Measurements from ENCODE around the gene ICA1. TPM values are rescaled to one million over a fixed set of nuclear protein-coding genes. Genes with fewer than 3 reads are reported as not detected.

ICA1 gene
- total RNA-seq, 1 donor from 2014 or later, result 13.1 TPM

DNA sequence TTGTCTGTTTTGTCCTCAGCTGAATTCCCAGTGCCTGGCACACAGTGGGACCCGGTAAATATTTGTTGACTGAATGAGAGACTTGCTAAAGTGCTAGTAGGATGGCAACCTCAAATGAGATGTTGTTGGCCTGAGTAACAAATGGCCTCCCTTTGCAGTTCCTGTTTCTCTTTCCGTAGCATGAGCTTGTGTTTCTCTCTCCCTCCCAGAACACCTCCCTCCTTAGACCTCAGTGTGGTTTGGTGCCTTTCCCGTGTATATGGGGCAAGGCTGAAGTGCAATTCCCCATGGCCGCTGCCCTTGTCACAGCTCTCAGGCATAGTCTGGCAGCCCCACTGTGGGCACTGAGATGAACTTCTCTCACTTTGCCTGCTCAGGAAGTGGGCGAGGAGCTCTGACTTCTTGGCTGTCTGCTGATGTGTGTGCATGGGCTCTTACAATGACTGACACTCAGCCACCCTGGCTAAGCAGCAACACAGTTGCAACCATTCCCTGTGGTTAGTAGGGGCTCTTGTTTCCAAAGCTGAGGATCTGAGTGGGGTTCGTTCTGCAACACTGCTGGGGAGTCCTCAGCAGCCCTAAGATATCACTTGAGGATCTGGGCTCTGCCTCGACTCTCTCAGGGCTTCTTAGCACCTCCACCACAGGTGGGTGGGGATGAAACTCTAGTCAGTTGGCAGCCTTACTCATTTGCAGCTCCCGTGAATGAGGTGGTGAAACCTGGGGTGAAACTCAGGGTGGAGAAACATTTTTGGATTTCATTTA is 136.1 kb downstream of the ICA1 start:
- no peak for DNase-seq (ENCODE audit: low spot score)
- no peaks in the 10 kb centered on the region for H4K20me1 ChIP-seq (ENCODE audit: low read depth)
- Mint-ChIP-seq H3K36me3 (no peaks in the 10 kb centered on the region), H3K9me3 (no peaks in the 10 kb centered on the region), H3K4me3 (no peak overlapping the region), H3K27ac (no peak overlapping the region), H3K27me3 (ENCODE audit: insufficient read depth, low read depth) (peaks cover 8% of the 10 kb centered on the region), H3K4me1 (no peaks in the 10 kb centered on the region)
- no peak overlapping the region for H2AFZ ChIP-seq (replicated peaks)
- TF ChIP-seq EZH2 (IDR thresholded peaks at IDR 0.05), result no peak
- TF ChIP-seq, protein P1, sequence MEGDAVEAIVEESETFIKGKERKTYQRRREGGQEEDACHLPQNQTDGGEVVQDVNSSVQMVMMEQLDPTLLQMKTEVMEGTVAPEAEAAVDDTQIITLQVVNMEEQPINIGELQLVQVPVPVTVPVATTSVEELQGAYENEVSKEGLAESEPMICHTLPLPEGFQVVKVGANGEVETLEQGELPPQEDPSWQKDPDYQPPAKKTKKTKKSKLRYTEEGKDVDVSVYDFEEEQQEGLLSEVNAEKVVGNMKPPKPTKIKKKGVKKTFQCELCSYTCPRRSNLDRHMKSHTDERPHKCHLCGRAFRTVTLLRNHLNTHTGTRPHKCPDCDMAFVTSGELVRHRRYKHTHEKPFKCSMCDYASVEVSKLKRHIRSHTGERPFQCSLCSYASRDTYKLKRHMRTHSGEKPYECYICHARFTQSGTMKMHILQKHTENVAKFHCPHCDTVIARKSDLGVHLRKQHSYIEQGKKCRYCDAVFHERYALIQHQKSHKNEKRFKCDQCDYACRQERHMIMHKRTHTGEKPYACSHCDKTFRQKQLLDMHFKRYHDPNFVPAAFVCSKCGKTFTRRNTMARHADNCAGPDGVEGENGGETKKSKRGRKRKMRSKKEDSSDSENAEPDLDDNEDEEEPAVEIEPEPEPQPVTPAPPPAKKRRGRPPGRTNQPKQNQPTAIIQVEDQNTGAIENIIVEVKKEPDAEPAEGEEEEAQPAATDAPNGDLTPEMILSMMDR (IDR thresholded peaks at IDR 0.05), result no peak
- TF ChIP-seq EZH2phosphoT487 (IDR thresholded peaks at IDR 0.05), result no peak
- no peaks in the 10 kb centered on the region for H3F3A ChIP-seq (ENCODE audit: low read depth)
- no peaks in the 10 kb centered on the region for H3K36me3 ChIP-seq
- H3K27ac ChIP-seq, result no peak overlapping the region
- H3K4me3 ChIP-seq, result no peak overlapping the region
- no peaks in the 10 kb centered on the region for H3K27me3 ChIP-seq
- no peaks in the 10 kb centered on the region for H3K9me3 ChIP-seq (ENCODE audit: low read depth)
- H3K4me2 ChIP-seq, result no peak overlapping the region
- no peak overlapping the region for H3K9ac ChIP-seq
- H3K4me1 ChIP-seq, result no peaks in the 10 kb centered on the region
- H3K79me2 ChIP-seq (ENCODE audit: low read depth), result no peaks in the 10 kb centered on the region

DNA sequence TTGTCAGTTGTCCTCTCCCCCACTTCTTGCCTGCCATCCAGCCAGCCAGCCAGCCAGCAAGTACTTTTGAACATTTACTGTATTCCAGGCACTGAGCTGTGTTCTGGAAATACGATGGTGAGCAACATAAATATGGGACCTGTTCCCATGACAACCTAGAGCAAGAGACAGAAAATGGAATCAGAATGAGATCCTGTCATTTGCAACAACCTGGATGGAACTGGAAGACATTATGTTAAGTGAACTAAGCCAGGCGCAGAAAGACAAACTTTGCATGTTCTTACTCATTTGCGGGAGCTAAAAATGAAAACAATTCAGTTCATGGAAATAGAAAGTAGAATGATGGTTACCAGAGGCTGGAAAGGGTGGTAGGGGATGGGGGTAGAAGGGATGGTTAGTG is 140.7 kb downstream of the ICA1 start:
- Mint-ChIP-seq H3K27ac (no peak overlapping the region), H3K4me3 (no peak overlapping the region), H3K36me3 (no peaks in the 10 kb centered on the region), H3K9me3 (no peaks in the 10 kb centered on the region), H3K4me1 (no peaks in the 10 kb centered on the region), H3K27me3 (ENCODE audit: insufficient read depth, low read depth) (peaks cover 8% of the 10 kb centered on the region)
- Histone ChIP-seq H3K27me3 (no peaks in the 10 kb centered on the region), H2AFZ (replicated peaks) (no peak overlapping the region), H3K36me3 (no peaks in the 10 kb centered on the region), H3K9ac (no peak overlapping the region), H3K27ac (no peak overlapping the region), H3K9me3 (ENCODE audit: low read depth) (no peaks in the 10 kb centered on the region), H3F3A (ENCODE audit: low read depth) (no peaks in the 10 kb centered on the region), H3K4me2 (no peak overlapping the region), H3K79me2 (ENCODE audit: low read depth) (no peaks in the 10 kb centered on the region), H4K20me1 (ENCODE audit: low read depth) (no peaks in the 10 kb centered on the region), H3K4me1 (no peaks in the 10 kb centered on the region), H3K4me3 (no peak overlapping the region)
- no peak for DNase-seq (ENCODE audit: low spot score)
- TF ChIP-seq, protein P1 (IDR thresholded peaks at IDR 0.05), result no peak
- TF ChIP-seq EZH2 (IDR thresholded peaks at IDR 0.05) (no peak), EZH2phosphoT487 (IDR thresholded peaks at IDR 0.05) (no peak)

DNA sequence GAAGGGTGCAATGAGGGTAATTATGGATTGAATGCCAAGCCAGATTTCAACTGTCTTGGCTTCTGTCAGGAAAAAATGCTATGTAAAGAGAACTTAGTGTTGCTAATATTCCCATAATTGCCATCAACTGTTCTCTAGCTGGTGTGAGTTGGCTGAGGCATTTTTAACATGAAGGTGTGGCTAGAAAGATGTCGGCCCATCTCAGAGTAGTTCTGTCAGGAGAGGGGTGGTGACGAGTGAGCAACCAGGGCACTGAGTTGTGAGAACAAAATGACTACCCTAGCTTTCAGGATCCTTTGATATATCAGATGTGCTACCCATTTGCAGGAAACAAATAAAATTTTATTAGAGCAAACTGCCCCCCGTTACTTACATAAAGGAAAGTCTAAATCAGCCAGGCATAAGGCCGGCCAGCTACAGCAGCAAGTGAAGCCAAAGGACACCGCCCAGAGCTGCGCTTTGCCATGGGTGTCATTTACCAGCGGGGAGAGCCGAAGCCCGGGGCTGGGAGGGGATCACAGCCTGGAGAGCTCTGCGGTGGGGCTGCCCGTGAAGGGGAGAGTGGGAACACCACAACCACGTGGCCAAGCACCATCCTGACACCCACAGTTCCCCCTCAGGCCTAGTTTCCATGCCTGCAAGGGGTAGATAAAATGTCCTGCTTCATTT is 141.4 kb downstream of the ICA1 start:
- H3K79me2 ChIP-seq (ENCODE audit: low read depth), result no peaks in the 10 kb centered on the region
- no peak overlapping the region for H2AFZ ChIP-seq (replicated peaks)
- no peaks in the 10 kb centered on the region for H3K4me1 ChIP-seq
- Mint-ChIP-seq H3K4me3 (no peak overlapping the region), H3K27ac (no peak overlapping the region), H3K36me3 (no peaks in the 10 kb centered on the region), H3K4me1 (no peaks in the 10 kb centered on the region), H3K9me3 (no peaks in the 10 kb centered on the region), H3K27me3 (ENCODE audit: insufficient read depth, low read depth) (peaks cover 8% of the 10 kb centered on the region)
- no peaks in the 10 kb centered on the region for H3F3A ChIP-seq (ENCODE audit: low read depth)
- H3K36me3 ChIP-seq, result no peaks in the 10 kb centered on the region
- no peaks in the 10 kb centered on the region for H4K20me1 ChIP-seq (ENCODE audit: low read depth)
- H3K27ac ChIP-seq, result no peak overlapping the region
- H3K4me3 ChIP-seq, result no peak overlapping the region
- no peaks in the 10 kb centered on the region for H3K9me3 ChIP-seq (ENCODE audit: low read depth)
- H3K9ac ChIP-seq, result no peak overlapping the region
- no peaks in the 10 kb centered on the region for H3K27me3 ChIP-seq
- no peak for TF ChIP-seq EZH2 (IDR thresholded peaks at IDR 0.05)
- no peak for TF ChIP-seq EZH2phosphoT487 (IDR thresholded peaks at IDR 0.05)
- H3K4me2 ChIP-seq, result no peak overlapping the region
- DNase-seq (ENCODE audit: low spot score), result no peak

DNA sequence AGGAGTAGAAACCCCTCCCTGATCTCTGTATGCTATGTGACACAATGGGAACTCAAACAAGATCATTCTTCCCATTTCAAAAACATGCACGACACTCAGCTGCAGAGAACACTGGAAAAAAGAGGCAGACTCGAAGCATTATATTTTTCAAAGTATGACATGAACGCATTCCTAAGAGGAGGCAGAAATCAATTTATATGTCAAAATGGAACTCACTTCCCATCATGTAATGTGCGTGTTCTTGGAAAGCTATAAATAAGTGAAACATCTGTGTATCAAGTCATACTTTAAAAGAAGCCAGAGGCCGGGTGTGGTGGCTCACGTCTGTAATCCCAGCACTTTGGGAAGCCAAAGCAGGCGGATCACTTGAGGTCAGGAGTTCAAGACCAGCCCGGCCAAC is 142.7 kb downstream of the ICA1 start:
- H3K4me2 ChIP-seq, result no peak overlapping the region
- Mint-ChIP-seq H3K36me3 (no peaks in the 10 kb centered on the region), H3K9me3 (no peaks in the 10 kb centered on the region), H3K4me3 (no peak overlapping the region), H3K4me1 (no peaks in the 10 kb centered on the region), H3K27me3 (ENCODE audit: insufficient read depth, low read depth) (peaks cover 4% of the 10 kb centered on the region), H3K27ac (no peak overlapping the region)
- H3K9ac ChIP-seq, result no peak overlapping the region
- H3K4me1 ChIP-seq, result no peaks in the 10 kb centered on the region
- no peaks in the 10 kb centered on the region for H3K36me3 ChIP-seq
- H3K79me2 ChIP-seq (ENCODE audit: low read depth), result no peaks in the 10 kb centered on the region
- no peak overlapping the region for H2AFZ ChIP-seq (replicated peaks)
- no peaks in the 10 kb centered on the region for H3K9me3 ChIP-seq (ENCODE audit: low read depth)
- H3F3A ChIP-seq (ENCODE audit: low read depth), result no peaks in the 10 kb centered on the region
- H3K27me3 ChIP-seq, result no peaks in the 10 kb centered on the region
- TF ChIP-seq EZH2 (IDR thresholded peaks at IDR 0.05), result no peak
- TF ChIP-seq, protein P1 (IDR thresholded peaks at IDR 0.05), result no peak
- TF ChIP-seq EZH2phosphoT487 (IDR thresholded peaks at IDR 0.05), result no peak
- H3K4me3 ChIP-seq, result no peak overlapping the region
- no peak overlapping the region for H3K27ac ChIP-seq
- H4K20me1 ChIP-seq (ENCODE audit: low read depth), result no peaks in the 10 kb centered on the region
- DNase-seq (ENCODE audit: low spot score), result no peak

Measured in neural progenitor cell (in vitro differentiated cells).